D721Med (cell line): ENCODE measurements around the gene GUCY1A1.

Experiments used
- DNase-seq: peaks from one replicate; pipeline ENCODE4 v3.0.0; 2011; ENCODE audit warnings: low spot score; ENCODE audit not compliant: insufficient read length
- FAIRE-seq: peaks from 2 replicates; lab custom pipeline; 2011; peaks lifted over from hg19 to GRCh38; lab: Jason Lieb, UNC
- CTCF ChIP-seq: IDR thresholded peaks from 2 replicates; pipeline ENCODE4 v1.5.1; 2012; ENCODE audit warnings: mild to moderate bottlenecking, control low read depth; ENCODE audit not compliant: insufficient read depth; ENCODE audit errors: missing control alignments

GUCY1A1 gene

GRCh38 chr4:155666344-155667221, at the start of gene GUCY1A1:
Gene GUCY1A1, plus strand, starts transcription at chr4:155666848. Its CDS starts 30,020 bp downstream, at chr4:155696868.
- DNase-seq: no peak
- no peak for FAIRE-seq
- no peak for TF ChIP-seq CTCF

- FAIRE-seq: no peak
- DNase-seq: no peak
- TF ChIP-seq CTCF: no peak
Measured at GRCh38 chr4:155617296-155617695, 49.4 kb upstream of the GUCY1A1 start.

GRCh38 chr4:155618183-155618838, 48.3 kb upstream of the GUCY1A1 start:
- no peak for TF ChIP-seq CTCF
- DNase-seq: no peak
- no peak for FAIRE-seq

- no peak for DNase-seq
- FAIRE-seq: no peak
- TF ChIP-seq CTCF: no peak
Measured at GRCh38 chr4:155620637-155621036, 46.0 kb upstream of the GUCY1A1 start.

GRCh38 chr4:155624478-155624877, 42.2 kb upstream of the GUCY1A1 start:
- no peak for TF ChIP-seq CTCF
- FAIRE-seq (no peak), DNase-seq (no peak)

GRCh38 chr4:155626561-155626960, 40.1 kb upstream of the GUCY1A1 start:
- FAIRE-seq: no peak
- no peak for DNase-seq
- TF ChIP-seq CTCF: no peak

- no peak for TF ChIP-seq CTCF
- DNase-seq (no peak), FAIRE-seq (no peak)
Measured at GRCh38 chr4:155629183-155629825, 37.3 kb upstream of the GUCY1A1 start.
